Measurements from ENCODE around the gene PRF1.

DNA sequence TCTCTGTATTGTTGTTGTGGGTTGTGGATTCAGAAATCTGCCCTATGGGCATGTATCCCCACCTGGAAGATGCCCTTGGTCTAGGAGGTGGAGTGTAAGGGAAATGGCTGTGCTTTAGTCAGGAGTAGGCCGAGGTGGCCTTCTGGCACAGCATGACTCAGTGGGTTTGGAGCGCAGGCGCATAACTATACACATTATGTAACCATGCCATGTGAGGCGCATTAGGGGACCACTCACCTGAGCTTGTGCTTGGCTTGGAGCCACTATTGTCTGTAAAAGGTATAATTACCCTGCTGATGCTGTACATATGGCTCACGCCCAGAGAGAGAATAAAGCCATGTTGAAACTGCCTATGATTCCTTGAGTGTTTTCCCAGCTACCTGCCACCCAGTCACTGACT lies 49.1 kb upstream of the PRF1 start:
- TF ChIP-seq, protein P1, sequence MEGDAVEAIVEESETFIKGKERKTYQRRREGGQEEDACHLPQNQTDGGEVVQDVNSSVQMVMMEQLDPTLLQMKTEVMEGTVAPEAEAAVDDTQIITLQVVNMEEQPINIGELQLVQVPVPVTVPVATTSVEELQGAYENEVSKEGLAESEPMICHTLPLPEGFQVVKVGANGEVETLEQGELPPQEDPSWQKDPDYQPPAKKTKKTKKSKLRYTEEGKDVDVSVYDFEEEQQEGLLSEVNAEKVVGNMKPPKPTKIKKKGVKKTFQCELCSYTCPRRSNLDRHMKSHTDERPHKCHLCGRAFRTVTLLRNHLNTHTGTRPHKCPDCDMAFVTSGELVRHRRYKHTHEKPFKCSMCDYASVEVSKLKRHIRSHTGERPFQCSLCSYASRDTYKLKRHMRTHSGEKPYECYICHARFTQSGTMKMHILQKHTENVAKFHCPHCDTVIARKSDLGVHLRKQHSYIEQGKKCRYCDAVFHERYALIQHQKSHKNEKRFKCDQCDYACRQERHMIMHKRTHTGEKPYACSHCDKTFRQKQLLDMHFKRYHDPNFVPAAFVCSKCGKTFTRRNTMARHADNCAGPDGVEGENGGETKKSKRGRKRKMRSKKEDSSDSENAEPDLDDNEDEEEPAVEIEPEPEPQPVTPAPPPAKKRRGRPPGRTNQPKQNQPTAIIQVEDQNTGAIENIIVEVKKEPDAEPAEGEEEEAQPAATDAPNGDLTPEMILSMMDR (IDR thresholded peaks at IDR 0.05; ENCODE audit: low read depth, low read length, missing input control), result no peak
- TF ChIP-seq GABPA (IDR thresholded peaks at IDR 0.05 in 1 of 2, conservative IDR thresholded peaks at IDR 0.05 in 1 of 2) (no peak), JUND (IDR thresholded peaks at IDR 0.05) (no peak), TAF1 (conservative IDR thresholded peaks at IDR 0.05) (no peak), FOXA1 (IDR thresholded peaks at IDR 0.05) (no peak), HNF4G (IDR thresholded peaks at IDR 0.05) (no peak), RAD21 (IDR thresholded peaks at IDR 0.05) (no peak), HNF4A (conservative IDR thresholded peaks at IDR 0.05) (no peak)
- TF ChIP-seq, protein P2, sequence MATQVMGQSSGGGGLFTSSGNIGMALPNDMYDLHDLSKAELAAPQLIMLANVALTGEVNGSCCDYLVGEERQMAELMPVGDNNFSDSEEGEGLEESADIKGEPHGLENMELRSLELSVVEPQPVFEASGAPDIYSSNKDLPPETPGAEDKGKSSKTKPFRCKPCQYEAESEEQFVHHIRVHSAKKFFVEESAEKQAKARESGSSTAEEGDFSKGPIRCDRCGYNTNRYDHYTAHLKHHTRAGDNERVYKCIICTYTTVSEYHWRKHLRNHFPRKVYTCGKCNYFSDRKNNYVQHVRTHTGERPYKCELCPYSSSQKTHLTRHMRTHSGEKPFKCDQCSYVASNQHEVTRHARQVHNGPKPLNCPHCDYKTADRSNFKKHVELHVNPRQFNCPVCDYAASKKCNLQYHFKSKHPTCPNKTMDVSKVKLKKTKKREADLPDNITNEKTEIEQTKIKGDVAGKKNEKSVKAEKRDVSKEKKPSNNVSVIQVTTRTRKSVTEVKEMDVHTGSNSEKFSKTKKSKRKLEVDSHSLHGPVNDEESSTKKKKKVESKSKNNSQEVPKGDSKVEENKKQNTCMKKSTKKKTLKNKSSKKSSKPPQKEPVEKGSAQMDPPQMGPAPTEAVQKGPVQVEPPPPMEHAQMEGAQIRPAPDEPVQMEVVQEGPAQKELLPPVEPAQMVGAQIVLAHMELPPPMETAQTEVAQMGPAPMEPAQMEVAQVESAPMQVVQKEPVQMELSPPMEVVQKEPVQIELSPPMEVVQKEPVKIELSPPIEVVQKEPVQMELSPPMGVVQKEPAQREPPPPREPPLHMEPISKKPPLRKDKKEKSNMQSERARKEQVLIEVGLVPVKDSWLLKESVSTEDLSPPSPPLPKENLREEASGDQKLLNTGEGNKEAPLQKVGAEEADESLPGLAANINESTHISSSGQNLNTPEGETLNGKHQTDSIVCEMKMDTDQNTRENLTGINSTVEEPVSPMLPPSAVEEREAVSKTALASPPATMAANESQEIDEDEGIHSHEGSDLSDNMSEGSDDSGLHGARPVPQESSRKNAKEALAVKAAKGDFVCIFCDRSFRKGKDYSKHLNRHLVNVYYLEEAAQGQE (IDR thresholded peaks at IDR 0.05), result no peak
- TF ChIP-seq, protein P3, sequence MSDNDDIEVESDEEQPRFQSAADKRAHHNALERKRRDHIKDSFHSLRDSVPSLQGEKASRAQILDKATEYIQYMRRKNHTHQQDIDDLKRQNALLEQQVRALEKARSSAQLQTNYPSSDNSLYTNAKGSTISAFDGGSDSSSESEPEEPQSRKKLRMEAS (IDR thresholded peaks at IDR 0.05), result no peak
- TF ChIP-seq, protein P4, sequence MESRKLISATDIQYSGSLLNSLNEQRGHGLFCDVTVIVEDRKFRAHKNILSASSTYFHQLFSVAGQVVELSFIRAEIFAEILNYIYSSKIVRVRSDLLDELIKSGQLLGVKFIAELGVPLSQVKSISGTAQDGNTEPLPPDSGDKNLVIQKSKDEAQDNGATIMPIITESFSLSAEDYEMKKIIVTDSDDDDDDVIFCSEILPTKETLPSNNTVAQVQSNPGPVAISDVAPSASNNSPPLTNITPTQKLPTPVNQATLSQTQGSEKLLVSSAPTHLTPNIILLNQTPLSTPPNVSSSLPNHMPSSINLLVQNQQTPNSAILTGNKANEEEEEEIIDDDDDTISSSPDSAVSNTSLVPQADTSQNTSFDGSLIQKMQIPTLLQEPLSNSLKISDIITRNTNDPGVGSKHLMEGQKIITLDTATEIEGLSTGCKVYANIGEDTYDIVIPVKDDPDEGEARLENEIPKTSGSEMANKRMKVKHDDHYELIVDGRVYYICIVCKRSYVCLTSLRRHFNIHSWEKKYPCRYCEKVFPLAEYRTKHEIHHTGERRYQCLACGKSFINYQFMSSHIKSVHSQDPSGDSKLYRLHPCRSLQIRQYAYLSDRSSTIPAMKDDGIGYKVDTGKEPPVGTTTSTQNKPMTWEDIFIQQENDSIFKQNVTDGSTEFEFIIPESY (IDR thresholded peaks at IDR 0.05), result no peak
